GM21390 (cell line): ENCODE results near the gene RAB29.
A peak's percentile ranks its signal among the peaks of the same experiment; 100 is the strongest.

ENCODE experiments used
- ATAC-seq: cut with Tn5 transposase; IDR thresholded peaks from one replicate; pipeline ENCODE4 v1.9.1; 2021; ENCODE audit not compliant: unreplicated experiment

The RAB29 gene

DNA sequence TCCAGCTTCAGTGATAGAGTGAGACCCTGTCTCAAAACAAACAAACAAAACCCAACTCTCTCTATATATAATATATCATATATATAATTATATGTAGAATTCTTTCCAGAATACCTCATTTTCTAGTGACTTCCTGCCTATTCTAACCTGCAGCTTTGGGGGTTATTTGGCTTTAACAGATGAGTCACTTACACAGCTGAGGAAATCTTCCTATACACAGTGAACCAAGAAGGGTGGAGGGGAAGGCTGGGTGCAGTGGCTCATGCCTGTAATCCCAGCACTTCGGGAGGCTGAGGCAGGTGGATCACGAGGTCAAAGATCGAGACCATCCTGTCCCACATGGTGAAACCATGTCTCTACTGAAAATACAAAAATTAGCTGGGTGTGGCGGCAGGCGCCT, 9.2 kb downstream of the RAB29 start:
- no peak for ATAC-seq

GRCh38 chr1:205764578-205764977, 10.7 kb downstream of the RAB29 start:
- ATAC-seq, result no peak

GRCh38 chr1:205763980-205764379, 11.3 kb downstream of the RAB29 start:
- ATAC-seq, result no peak

GRCh38 chr1:205760606-205761005, 14.7 kb downstream of the RAB29 start:
- no peak for ATAC-seq

DNA sequence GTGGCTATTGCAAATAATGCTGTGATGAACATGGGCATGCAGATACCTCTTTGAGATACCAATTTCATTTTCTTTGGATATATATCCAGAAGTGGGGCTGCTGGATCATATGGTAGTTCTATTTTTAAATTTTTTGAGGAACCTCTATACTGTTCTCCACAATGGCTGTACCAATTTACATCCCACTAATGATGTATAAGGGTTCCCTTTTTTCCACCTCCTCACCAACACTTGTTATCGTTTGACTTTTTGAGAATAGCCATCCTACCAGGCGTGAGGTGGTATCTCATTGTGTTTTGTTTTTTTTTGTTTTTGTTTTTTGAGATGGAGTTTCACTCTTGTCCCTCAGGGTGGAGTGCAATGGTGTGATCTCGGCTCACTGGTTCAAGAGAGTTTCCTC, 18.7 kb downstream of the RAB29 start:
- ATAC-seq, result no peak

DNA sequence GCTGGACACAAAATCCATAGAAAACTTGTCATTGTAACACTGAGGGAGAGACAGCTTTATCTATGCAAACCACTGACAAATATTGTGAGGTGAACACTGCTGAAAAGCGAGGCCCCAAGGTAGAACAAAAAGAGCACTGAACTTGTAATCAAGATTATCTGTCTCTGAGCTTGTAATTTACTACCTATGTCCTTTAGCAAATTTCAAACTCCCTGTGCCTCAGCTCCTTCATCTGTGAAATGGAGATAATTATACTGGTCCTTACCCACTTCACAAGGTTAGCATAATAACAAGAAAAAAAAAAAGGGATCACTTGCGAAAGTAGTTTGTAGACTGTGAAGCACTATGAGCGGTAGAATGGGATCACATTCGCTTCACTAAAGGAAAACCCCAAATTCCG, 20.4 kb downstream of the RAB29 start:
- ATAC-seq, result no peak

DNA sequence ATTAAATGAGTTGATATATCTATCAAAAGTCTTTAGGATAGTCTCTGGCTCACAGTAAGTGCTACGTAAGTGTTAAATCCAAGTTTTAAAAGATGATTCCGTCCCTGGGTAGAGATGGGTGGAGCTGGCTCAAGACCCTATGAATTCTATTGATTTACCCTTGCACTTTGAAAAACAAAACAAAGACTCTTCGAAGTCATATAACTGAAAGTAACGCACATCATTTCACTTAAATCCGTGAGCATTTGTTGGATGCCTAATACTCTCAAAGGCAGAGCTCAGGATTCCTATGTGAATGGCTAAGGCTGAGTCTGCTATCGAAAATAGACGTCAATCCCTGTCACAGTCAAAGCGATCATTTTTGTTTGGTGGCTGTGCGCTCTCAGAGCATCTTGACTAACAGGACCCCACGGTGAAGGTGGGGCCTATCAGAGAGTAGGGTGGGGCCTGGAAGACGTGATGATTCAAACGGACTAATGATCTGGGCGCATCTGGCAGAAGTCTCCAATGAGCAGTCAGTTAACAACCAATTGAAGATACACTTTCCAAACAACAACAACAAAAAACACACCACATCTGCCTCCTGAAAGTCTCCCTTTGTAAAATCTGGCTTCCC, 24.1 kb downstream of the RAB29 start:
- no peak for ATAC-seq

GRCh38 chr1:205750138-205751035, 24.9 kb downstream of the RAB29 start, which contains the start of gene NUCKS1:
Gene NUCKS1 (minus strand): TSS chr1:205750182. CDS start chr1:205749973, 209 bp downstream.
- ATAC-seq, result peak; percentile 75

DNA sequence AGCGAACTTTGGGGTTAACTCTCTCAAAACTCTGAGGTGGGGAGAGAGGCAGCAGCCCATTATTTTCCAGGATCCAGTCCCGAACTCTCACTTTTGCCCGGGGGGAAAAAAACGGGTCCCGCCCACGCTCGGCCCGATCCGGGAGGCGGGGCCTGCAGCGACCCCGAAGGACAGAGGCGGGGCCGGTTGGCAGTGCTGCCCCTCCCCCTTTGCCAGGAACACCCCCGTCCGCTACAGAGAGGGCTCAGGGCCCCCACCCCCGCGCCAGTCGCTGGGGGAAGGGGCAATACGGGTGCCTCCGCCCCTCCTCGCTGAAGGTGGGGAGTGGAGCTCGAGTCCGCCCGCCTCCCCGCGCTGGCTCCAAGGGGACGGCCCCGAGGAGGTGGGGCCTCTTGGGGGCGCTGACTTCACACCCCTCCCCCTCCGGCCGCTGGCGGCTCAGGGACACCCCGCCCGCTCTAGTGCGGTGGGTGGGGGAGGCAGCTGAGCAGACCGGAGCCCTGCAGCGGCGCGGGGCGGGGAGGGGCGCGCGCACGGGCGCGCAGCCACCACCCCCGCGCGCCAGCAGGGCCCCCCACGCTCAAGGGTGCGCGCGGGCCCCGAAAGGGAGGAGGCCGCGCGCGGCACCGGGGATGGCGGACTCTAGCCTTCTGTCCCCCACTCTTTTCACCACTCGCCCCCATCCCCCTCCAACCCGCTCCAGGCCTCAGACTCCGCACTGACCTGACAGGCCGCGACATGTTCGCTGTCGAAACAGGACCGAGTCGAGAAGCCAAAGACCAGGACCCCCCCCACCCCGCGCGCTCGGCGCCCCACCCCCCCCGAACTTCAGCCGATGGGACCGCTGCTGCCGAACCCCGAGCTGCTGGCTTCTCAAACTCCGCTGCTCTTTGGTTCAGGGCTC, 25.8 kb downstream of the RAB29 start:
- peak; percentile 77 for ATAC-seq

- ATAC-seq, result peak; percentile 20
These were observed 26.7 kb downstream of the RAB29 start for GRCh38 chr1:205748403-205749233.

GRCh38 chr1:205746757-205747412, 28.4 kb downstream of the RAB29 start:
- ATAC-seq, result no peak

GRCh38 chr1:205744403-205744802, 30.9 kb downstream of the RAB29 start:
- ATAC-seq, result no peak

GRCh38 chr1:205743977-205744376, 31.3 kb downstream of the RAB29 start:
- ATAC-seq, result no peak

DNA sequence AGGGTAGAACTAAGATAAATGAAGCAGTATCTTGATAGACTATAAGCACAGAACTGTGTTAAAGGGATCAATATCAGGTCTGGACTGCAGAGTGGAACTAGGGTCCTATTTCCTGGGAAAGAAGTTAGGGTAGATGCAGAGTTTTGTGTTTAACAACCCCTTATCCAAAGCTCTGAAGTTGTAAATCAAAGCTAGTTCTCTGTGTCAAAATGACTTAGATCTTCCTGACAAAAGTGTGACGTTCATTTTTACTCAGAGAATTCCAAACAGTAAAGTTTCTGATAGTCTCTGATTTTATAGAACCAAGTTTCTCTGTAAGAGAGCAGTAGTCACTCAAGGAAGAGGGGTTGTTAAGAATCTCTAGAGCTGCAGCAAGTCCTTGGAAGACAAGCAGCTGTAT, 33.6 kb downstream of the RAB29 start:
- no peak for ATAC-seq

DNA sequence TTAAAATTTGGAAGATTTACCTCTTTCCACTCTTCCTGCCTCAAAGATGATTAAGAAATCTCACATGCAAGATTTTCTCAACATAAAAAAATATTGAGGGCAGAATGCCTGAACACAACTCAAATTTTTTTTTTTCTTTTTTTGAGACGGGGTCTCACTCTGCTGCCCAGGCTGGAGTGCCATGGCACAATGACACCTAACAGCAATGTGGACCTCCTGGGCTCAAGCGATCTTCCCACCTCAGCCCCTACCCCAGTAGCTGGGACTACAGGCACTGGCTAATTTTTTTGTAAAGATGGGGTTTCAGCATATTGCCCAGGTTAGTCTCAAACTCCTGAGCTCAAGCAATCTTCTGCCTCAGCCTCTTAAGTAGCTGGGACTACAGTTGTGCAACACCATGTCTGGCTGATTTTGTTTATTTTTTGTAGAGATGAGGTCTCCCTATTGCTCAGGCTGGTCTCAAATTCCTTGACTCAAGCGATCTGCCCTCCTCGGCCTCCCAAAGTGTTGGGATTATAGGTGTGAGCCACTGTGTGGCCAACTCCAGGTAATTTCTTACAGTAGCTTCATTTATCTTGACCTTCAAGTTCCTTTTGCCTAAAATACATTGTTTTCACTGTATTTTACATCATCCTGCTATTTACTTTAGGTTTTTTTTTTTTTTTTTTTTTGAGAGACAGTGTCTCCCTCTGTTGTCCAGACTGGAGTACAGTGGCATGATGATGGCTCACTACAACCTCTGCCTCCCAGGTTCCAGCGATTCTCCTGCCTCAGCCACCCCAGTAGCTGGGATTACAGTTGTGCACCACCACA, 35.7 kb downstream of the RAB29 start:
- ATAC-seq, result no peak

DNA sequence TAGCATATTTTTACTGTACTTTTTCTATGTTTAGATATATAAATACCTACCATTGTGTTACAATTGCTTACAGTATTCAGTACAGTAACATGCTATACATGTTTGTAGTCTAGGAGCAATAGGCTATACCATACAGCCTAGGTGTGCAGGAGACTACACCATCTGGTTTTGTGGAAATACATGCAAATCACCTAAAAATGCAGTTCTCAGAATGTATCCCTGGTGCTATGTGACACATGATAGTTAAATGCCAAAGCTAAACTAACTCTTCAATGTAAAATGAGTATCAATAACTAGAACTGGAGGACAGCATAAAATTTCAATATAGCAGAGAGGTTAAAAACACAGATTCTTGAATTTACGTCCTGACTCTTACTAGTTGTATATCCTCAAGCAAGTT, 40.1 kb downstream of the RAB29 start:
- no peak for ATAC-seq

DNA sequence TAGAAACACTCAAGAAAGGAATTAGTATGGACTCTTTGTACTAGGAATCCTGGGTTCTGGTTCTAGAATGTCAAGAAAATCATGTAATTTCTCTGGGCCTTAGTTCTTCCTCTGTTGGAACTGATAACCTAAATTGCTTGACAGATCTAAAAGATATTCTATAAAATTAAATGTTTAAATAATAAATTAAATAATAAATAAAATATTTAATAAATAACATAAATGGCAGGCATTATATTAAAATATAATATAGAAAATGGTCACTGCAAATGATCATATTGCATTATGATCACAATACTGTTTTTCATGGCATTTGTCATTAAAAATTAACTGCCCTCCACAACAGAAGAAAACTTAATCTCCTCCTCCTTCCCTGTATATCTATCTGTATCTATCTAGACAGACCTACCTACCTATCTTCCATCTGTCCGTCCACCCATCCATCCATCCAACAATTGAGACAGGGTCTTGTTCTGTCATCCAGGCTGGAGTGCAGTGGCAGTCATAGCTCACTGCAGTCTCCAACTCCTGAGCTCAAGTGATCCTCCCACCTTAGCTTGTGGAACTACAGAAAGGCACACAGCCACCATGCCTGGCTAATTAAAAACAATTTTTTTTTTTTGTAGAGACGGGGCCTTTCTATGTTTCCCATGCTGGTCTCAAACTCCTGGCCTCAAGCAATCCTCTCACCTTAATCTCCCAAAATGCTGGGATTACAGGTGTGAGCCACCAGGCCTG, 41.7 kb downstream of the RAB29 start:
- ATAC-seq, result no peak

DNA sequence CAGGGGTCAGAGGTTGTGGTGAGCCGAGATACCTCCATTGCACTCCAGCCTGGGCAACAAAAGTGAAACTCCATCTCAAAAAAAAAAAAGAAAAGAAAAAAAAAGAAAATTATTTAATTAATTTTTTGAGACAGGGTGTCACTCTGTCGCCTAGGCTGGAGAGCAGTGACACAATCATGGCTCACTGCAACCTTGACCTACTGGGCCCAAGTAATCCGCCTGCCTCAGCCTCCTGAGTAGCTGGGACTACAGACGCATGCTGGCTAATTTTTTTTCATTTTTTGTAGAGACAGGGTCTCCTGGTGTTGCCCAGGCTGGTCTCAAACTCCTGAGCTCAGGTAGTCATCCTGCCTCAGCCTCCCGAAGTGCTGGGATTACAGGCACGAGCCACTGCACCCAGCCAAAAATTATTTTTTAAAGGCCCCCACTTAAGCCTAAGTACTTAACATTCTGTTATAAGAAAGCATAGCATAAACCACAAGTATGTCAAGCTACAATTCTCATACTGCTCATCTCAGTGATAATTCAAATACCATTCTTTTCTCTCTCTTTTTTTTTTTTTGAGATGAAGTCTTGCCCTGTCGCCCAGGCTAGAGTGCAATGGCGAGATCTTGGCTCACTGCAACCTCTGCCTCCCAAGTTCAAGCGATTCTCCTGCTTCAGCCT, 45.2 kb downstream of the RAB29 start:
- ATAC-seq, result no peak
